Heart right ventricle (tissue), 16 donors: ENCODE results near the gene MFAP2. TPM values are rescaled to one million over a fixed set of nuclear protein-coding genes. Genes with fewer than 3 reads are reported as not detected.

Experiments used
- ATAC-seq, 8 donors: fragments of 200-7000 bp; cut with Tn5 transposase; one replicate each; pipeline ENCODE4 v1.9.1; 2020; ENCODE audit warnings: mild to moderate bottlenecking in 8 of 8, moderate library complexity in 8 of 8, moderate number of reproducible peaks in 1 of 8
- DNase-seq, 2 donors: peaks; one replicate each; pipeline ENCODE4 v3.0.0-alpha.2; 2020
- H3K27ac ChIP-seq, 10 donors: fragments of 200-600 bp; sonication (generic) in 2 of 10; one replicate each; pipeline versions ENCODE4 v1.5.0 to v1.8.0; 2020 to 2022; ENCODE audit warnings: mild to moderate bottlenecking in 3 of 10
- H3K27me3 ChIP-seq, 7 donors: fragments of 200-600 bp; one replicate each; pipeline ENCODE4 v1.8.0; 2021 to 2022; ENCODE audit warnings: mild to moderate bottlenecking in 2 of 7
- H3K36me3 ChIP-seq, 9 donors: fragments of 200-600 bp; sonication (generic) in 1 of 9; one replicate each; pipeline versions ENCODE4 v1.5.0 to v1.8.0; 2020 to 2022; ENCODE audit warnings: mild to moderate bottlenecking in 2 of 9
- H3K4me1 ChIP-seq, 9 donors: fragments of 200-600 bp; sonication (generic) in 1 of 9; one replicate each; pipeline versions ENCODE4 v1.5.0 to v1.8.0; 2020 to 2022; ENCODE audit warnings: mild to moderate bottlenecking in 4 of 9
- H3K4me3 ChIP-seq, 10 donors: fragments of 200-600 bp; sonication (generic) in 2 of 10; one replicate each; pipeline versions ENCODE4 v1.5.0 to v1.8.0; 2020 to 2022; ENCODE audit warnings: mild to moderate bottlenecking in 7 of 10, moderate library complexity in 2 of 10
- H3K9me3 ChIP-seq, 11 donors: fragments of 200-600 bp in 10 of 11; sonication (generic) in 2 of 11; one replicate each; pipeline versions ENCODE4 v1.5.0 to v1.8.0; 2013 to 2022; ENCODE audit warnings: mild to moderate bottlenecking in 2 of 11, control low read depth in 1 of 11, moderate library complexity in 1 of 11
- WGBS, 2 donors: extraction: QIAGEN DNeasy Blood & Tissue Kit; methylation state at CpG; one replicate each; pipeline ENCODE4 v1.1.7; 2013; ENCODE audit warnings: inconsistent platforms in 1 of 2; 5-methylcytosine and 5-hydroxymethylcytosine counted together
- intact Hi-C, 10 donors: fragments of 100-400 bp; cut with DNase I; formaldehyde crosslinking; loops; one replicate each; pipeline versions ENCODE4 v1.11.1 to v1.14.2; 2022
- polyA plus RNA-seq, 2 donors: library from polyadenylated mRNA; stranded (reverse); fragments of 200-250 nt; gene quantifications; one replicate each; pipeline ENCODE4 v1.2.3, GENCODE V29; 2013
- total RNA-seq, 10 donors: library from RNA; stranded (reverse); fragmentation: NEBNext Ultra II Directional in 3 of 10; extraction: Animal tissue kit (Norgen Biotek cat#: 25700) in 3 of 10; gene quantifications; one replicate each; pipeline versions ENCODE4 v1.2.1 to v1.2.4, GENCODE V29; 2021 to 2023
- TF ChIP-seq, protein P1 (sequence below), 9 donors: fragments of 200-600 bp; sonication (generic) in 2 of 9; IDR thresholded peaks; one replicate each; pipeline versions ENCODE4 v1.5.0 to v1.8.0; 2021 to 2022; ENCODE audit warnings: antibody characterized with exemption in 9 of 9, mild to moderate bottlenecking in 5 of 9, moderate library complexity in 1 of 9
- donor health status: Arrhythmogenic right ventricular cardiomyopathy.
- donor health status: ischemic (EF 13 %, LVEDD 7.1; RV severe dilation, severe dysfunction).
- donor health status: healthy with polysubstance abuse.
- donor health status: DM: no; HTN: yes; CAD: no.
- donor health status: DM: no; HTN: no; CAD: no.
- donor health status: ischemic (EF 25% LVEDD 6.9; RV normal size, moderate dysfunction).
- donor health status: ischemic (EF 25% LVEDD 5.7; RV mildly dilated, moderate dysfunction).
- donor health status: healthy.
- donor health status: DM: yes; HTN: yes; CAD: no.
- donor health status: Ischemic cardiomyopathy.
- donor health status: ischemic (EF 35%, LVEDD 5.7; RV mildly dilated, moderate dysfunction).
- donor health status: nonischemic (EF 11% LVEDD 7.7; RV severe dilation, severe dysfunction).
- donor health status: DM: yes; HTN: yes; CAD: no.
- donor health status: PGD.
- donor health status: ischemic (EF 29% LVEDD 5.4; RV normal size, mild dysfunction).
- donor health status: nonischemic (EF 23%, LVEDD 6.1; RV moderate dilation, normal function).

Gene MFAP2
- total and polyA plus RNA-seq, 12 donors, result 1.3 to 10.5 (median 2.5) TPM

DNA sequence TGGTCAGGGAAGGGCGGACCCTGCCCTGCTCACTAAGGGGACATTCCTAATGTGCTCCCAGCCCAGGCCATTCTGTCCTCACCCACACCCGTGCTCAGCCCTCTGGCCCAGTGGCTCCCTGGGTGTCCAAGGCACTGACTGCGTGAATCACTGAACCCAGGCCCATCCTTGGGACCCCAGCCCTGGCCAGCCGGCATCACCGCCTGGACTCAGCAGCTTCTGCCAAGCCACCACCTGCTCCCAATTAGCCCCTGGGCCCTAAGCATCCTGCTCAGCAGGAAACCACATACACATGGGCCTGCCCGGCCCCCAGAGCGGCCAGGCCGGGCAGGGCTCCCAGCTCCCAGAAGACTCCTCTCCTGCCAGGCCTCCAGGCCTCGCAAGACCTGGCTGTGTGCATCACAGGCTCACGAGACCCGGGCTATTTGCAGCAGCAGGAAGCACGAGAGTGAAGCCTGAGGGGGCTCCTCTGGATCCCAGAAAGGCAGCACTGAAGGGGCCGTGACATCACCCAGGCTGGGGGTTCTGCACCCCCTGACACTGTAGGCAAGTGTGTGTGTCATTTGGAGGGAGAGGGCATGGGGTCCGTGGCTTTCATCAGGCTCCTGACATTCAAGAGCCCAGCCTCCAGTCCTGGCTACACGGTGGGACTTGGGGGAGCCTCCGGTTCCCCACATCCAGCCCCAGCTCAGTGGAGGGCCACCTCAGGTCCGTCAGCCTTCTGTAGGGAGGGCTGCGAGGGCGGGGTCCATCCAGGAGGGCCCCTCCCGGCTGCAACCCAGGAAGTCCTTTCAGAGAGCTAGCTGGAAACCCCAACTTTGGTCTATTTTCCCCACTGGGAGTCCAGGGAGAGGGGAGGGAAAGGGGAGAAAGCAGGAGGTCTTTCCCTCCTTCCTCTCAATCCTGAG is 1.6 kb downstream of the MFAP2 start:
- no peaks in the 10 kb centered on the region for H3K9me3 ChIP-seq

DNA sequence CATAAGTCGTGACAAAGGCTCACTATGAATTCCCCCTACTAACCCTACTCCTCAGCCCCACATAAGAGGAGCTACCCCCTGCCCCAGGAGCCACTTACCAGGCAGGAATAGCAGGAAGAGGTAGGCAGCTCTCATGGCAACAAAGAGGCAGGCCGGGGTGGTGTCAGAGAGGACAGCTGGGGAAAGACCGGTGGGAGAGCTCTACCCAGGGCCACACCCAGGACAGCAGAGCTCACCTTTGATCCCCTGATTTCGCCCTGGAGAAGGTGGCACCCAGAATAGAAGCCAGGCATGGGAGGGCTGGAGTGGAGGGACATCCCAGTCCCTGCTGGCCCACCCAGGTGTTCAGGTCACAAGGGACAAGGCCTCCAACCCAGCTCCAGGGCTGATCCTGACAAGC is 2.3 kb downstream of the MFAP2 start:
- H3K4me3 ChIP-seq, result no peak overlapping the region
- peaks cover 0 to 36% (median 9%) of the 10 kb centered on the region in 7 donors for H3K27me3 ChIP-seq
- H3K9me3 ChIP-seq, result no peaks in the 10 kb centered on the region
- ATAC-seq, result no peak
- no peak for DNase-seq
- no peaks in the 10 kb centered on the region for H3K36me3 ChIP-seq
- intact Hi-C loops, result no loop called here
- TF ChIP-seq, protein P1, sequence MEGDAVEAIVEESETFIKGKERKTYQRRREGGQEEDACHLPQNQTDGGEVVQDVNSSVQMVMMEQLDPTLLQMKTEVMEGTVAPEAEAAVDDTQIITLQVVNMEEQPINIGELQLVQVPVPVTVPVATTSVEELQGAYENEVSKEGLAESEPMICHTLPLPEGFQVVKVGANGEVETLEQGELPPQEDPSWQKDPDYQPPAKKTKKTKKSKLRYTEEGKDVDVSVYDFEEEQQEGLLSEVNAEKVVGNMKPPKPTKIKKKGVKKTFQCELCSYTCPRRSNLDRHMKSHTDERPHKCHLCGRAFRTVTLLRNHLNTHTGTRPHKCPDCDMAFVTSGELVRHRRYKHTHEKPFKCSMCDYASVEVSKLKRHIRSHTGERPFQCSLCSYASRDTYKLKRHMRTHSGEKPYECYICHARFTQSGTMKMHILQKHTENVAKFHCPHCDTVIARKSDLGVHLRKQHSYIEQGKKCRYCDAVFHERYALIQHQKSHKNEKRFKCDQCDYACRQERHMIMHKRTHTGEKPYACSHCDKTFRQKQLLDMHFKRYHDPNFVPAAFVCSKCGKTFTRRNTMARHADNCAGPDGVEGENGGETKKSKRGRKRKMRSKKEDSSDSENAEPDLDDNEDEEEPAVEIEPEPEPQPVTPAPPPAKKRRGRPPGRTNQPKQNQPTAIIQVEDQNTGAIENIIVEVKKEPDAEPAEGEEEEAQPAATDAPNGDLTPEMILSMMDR (IDR thresholded peaks at IDR 0.05), result no peak
- H3K4me1 ChIP-seq, result peaks cover 9 to 28% (median 17%) of the 10 kb centered on the region in 9 donors
- H3K27ac ChIP-seq, result peak overlapping the region in 6 of 10 donors; percentile 32 to 72 (median 60)
- 91 to 94% methylated on average over 4 of the region's 4 CpGs for WGBS, 2 donors

More for the DNA sequence above, 1.6 kb downstream of the MFAP2 start:
- DNase-seq, result peak; percentile 42 to 54
- WGBS, 2 donors, result 46 to 53% methylated on average over 20 of the region's 20 CpGs
- TF ChIP-seq, protein P1 (IDR thresholded peaks at IDR 0.05), result no peak
- peak; percentile 35 to 80 (median 73) for ATAC-seq
- H3K27me3 ChIP-seq, result peaks cover 0 to 36% (median 9%) of the 10 kb centered on the region in 7 donors
- peak overlapping the region in 8 of 10 donors; percentile 32 to 53 (median 48) for H3K4me3 ChIP-seq
- no peaks in the 10 kb centered on the region for H3K36me3 ChIP-seq
- H3K4me1 ChIP-seq, result peaks cover 9 to 28% (median 17%) of the 10 kb centered on the region in 9 donors
- intact Hi-C loops, result no loop called here
- H3K27ac ChIP-seq, result peak overlapping the region in 8 of 10 donors; percentile 32 to 72 (median 52)

DNA sequence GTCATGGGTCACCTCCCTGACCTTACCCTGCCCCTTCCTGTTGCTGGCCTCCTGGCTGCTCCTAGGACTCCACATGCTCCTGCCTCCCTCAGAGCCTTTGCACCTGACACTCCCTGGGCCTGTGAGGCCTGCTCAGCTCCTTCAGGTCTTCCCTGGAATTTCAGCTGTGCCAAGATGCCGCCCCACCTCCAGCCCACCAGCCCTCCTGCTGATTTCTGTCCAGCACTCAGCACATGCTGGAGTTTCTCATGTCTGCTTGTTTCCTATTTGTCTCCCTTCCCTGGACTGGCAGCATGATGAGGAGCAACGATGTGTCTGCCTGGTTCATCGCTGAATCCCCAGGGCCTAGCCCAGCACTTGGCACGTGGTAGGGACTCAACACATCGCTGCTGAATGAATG is 3.0 kb downstream of the MFAP2 start:
- H3K27ac ChIP-seq, result no peak overlapping the region
- no peaks in the 10 kb centered on the region for H3K36me3 ChIP-seq
- no peaks in the 10 kb centered on the region for H3K9me3 ChIP-seq
- intact Hi-C loops, result no loop called here
- TF ChIP-seq, protein P1 (IDR thresholded peaks at IDR 0.05), result no peak
- peaks cover 0 to 36% (median 9%) of the 10 kb centered on the region in 7 donors for H3K27me3 ChIP-seq
- no peak for ATAC-seq
- WGBS, 2 donors, result 86 to 93% methylated on average over 5 of the region's 5 CpGs
- H3K4me1 ChIP-seq, result peaks cover 9 to 28% (median 17%) of the 10 kb centered on the region in 9 donors
- no peak for DNase-seq
- H3K4me3 ChIP-seq, result no peak overlapping the region

DNA sequence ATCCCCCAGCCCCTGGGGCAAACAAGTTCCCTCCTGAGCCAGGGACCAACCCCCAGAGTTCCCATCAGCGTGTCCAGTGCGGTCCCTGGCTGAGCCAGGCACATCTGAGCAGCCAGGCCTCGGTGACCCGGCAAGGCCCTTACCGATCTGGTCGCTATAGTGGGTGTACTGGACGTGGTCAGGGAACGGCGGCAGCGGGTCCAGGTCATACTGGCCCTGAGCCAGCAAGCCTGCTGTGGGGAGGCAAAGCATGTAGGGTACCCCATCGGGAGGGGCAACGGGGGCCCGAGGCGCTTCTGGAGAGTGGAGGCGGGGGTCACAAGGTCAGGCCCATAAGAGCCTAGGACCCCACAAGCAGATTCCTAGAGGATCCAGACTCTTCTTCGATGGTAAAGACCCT is 3.5 kb downstream of the MFAP2 start:
- Histone ChIP-seq H3K4me1 (peaks cover 9 to 28% (median 17%) of the 10 kb centered on the region in 9 donors), H3K27me3 (peaks cover 0 to 34% (median 9%) of the 10 kb centered on the region in 7 donors), H3K4me3 (no peak overlapping the region), H3K27ac (no peak overlapping the region), H3K9me3 (no peaks in the 10 kb centered on the region), H3K36me3 (no peaks in the 10 kb centered on the region)
- TF ChIP-seq, protein P1 (IDR thresholded peaks at IDR 0.05), result no peak
- WGBS, 2 donors, result 82 to 86% methylated on average over 16 of the region's 16 CpGs
- DNase-seq, result no peak
- intact Hi-C loops, result no loop called here
- ATAC-seq, result no peak
